Iris pigment epithelial cell (primary cell): ENCODE data around the gene MAPKBP1.

ENCODE experiments used
- DNase-seq: peaks from one replicate; pipeline ENCODE4 v3.0.0-alpha.2; 2011; ENCODE audit warnings: low read depth

The MAPKBP1 gene

DNA sequence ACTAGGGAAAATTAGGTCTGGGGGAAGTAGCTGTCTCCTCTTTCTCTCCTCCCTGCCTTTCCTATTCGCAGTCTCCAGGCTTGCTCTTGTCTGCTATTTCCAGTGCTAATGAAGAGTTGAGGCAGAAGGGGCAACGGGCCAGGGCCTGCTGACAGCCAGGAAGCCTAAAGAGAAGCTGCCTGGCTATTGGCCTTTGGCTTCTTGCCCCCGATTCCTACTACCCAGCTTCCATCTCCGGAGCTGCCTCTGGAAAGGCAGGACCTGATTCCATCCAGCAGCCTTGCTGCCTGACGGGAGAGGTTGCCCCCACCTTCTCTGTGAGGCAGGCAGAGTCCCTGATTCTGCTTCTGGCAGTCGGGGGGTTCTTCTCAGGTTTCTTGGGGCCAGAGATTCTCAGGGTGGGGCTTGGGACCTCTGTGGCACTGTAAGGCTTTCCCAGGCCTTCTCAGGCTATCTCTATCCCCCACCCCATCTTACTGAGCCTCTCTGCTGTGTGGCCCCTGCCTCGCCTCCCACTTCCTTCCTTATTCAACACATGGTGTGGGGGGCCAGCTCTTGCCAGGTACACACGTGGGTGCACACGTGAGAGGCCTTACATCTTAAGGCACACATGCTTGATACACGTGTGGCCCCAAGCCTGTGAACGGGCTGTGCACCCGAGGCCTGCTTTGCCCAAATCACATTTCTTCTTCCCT, 35.4 kb downstream of the MAPKBP1 start:
- DNase-seq: no peak

DNA sequence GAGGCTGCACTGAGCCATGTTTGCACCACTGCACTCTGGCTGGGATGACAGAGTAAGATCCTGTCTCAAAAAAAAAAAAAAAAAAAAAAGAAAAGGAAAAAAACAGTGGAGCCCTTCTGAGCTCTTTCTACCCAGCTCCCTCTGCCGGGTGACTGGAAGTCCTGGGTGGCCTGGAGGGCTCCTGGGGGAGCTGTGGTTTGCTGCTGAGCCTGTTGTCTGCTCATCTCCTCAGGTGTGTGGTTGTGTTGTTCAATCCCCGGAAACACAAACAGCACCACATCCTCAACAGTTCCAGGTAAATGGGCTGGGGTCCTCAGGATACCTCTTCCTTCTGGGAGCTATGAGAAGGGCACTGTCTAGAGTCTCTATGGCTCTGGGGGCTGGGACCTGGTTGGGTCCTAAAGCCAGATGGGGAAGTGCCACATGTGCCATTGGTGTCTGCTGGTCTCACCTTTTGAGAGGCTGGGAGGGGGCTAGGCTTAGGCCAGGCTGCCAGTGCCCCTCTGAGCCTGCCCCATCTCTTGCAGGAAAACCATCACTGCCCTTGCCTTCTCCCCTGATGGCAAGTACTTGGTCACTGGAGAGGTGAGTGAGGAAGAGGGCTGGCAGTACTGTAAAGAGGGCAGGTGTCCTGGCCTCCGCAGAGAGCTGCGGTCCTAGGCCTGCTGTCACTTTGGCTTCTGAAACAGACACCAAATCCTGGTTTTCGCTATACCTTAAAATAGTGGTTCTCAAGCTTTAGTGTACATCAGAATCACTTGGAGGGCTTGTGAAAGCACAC, 36.6 kb downstream of the MAPKBP1 start:
- no peak for DNase-seq

DNA sequence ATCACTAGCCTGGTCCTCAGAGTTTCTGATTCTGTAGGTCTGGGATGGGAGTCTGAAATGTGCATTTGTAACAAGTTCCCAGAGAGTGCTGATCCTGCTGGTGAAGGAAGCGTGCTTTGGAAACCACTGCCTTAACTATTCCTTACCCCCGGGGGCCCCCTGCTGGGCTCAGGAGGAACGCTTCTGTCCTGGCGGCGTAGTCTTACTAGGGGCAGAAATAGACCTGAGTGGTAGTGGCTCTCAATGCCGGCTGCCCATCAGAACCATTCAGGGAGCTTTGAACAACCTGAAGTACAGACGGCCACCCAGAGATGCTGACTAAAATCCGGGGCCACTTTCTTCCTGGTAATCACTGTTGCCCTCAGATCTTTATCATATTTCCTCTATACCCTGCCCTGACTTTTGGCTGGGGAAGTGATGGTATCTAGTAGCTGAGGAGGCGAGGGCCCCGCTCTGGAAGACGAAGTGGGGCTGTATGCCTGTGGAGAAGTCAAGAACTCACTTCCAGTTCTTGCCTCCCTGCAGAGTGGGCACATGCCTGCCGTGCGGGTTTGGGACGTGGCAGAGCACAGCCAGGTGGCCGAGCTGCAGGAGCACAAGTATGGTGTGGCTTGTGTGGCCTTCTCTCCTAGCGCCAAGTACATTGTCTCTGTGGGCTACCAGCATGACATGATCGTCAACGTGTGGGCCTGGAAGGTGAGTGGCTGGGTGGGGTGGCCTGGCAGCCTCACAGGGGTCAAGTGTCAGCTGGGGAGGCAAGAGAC, 37.3 kb downstream of the MAPKBP1 start:
- peak; percentile 82 for DNase-seq

DNA sequence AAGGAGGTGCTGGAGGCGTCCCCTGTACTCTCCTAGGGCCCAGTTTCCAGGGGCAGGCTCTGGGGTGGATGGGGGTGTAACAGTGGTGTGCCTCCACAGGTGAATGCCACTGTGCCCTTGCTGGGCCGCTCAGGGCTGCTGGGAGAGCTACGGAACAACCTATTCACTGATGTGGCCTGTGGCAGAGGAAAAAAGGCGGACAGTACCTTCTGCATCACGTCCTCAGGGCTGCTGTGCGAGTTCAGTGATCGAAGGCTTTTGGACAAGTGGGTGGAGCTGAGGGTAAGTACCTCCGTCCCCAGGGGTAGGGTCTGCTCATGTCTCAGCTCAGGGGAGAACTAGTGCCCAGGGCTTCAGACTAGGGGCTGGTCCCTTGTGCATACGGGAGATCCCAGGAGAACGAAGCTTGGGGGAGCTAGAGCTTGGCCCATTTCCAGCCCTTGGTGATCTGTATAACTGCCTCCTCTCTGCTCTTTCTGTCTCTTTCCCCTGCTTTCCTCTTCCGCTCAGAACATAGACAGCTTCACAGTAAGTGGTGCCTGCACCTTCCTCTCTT, 38.6 kb downstream of the MAPKBP1 start:
- no peak for DNase-seq

DNA sequence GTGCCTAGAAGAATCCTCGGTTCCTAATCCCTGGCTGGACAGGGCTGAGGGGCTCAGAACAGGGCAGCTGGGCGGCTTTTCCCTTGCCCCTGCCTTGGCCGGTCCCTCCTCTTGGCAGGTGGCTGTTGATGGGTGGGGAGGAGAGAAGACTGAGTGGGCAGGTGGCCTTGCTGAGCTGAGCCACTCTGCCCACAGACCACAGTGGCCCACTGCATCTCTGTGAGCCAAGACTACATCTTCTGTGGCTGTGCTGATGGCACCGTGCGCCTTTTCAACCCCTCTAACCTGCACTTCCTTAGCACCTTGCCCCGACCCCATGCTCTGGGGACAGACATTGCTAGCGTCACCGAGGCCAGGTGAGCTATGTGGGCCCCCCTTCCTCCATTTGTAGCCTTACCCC, 39.1 kb downstream of the MAPKBP1 start:
- DNase-seq: no peak

DNA sequence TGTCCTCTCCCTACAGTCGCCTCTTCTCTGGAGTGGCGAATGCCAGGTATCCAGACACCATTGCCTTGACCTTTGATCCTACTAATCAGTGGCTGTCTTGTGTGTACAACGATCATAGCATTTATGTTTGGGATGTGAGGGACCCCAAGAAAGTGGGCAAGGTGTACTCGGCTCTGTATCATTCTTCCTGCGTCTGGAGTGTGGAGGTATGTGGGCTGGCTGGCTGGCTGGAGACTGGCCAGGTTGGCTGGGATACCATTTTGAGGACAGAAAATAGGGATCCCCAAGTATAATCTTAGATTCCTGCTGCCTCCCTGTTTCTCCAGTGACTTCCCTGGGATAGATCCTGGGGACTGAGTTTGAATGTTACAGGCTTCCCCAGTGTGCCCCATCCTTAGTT, 40.2 kb downstream of the MAPKBP1 start:
- no peak for DNase-seq

DNA sequence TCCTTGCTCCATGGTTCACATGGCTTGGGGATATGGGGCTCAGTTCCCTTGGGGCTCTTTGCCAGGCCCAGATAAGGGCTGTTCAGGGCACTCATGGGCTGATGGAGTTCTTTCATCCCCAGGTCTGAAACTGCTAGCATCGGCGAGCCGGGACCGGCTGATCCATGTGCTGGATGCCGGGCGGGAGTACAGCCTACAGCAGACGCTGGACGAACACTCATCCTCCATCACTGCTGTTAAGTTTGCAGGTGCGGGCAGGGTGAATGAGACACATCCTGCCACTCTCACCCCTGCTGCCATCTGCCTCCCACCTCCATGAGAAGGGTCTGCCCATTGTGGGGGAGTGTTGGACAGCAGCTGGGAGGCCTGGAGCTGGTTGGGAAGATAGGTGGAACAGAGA, 42.5 kb downstream of the MAPKBP1 start:
- DNase-seq: no peak

DNA sequence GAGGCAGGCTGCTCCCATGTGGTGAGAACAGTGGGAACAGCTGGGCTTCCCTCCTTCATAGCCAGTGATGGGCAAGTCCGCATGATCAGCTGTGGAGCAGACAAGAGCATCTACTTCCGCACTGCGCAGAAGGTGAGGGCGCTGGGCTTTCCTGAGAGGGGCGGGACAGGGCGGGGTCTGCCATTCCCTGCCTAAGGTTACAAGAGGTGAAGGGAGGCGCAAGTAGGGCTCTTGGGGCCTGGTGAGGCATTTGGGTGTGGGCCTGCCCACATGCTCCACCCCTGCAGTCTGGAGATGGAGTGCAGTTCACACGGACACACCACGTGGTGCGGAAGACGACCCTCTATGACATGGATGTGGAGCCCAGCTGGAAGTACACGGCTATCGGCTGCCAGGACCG, 43.0 kb downstream of the MAPKBP1 start:
- DNase-seq: no peak

DNA sequence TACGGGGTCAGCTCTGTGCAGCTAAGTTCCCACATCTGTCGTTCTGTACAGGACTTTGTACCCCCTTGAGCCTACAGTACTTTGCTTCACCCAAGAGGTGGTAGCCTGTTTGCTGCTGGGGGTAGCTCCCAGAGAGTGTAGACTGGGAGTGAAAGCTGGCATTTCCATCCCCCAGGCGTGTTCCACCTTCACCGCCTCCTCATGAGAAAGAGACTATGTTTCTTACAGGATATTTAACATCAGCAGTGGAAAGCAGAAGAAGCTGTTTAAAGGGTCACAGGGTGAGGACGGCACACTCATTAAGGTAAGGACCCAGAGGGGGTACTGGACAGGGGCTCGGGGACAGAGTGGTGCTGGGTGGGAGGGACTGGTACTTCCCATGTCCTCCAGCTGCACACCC, 43.5 kb downstream of the MAPKBP1 start:
- DNase-seq: no peak

DNA sequence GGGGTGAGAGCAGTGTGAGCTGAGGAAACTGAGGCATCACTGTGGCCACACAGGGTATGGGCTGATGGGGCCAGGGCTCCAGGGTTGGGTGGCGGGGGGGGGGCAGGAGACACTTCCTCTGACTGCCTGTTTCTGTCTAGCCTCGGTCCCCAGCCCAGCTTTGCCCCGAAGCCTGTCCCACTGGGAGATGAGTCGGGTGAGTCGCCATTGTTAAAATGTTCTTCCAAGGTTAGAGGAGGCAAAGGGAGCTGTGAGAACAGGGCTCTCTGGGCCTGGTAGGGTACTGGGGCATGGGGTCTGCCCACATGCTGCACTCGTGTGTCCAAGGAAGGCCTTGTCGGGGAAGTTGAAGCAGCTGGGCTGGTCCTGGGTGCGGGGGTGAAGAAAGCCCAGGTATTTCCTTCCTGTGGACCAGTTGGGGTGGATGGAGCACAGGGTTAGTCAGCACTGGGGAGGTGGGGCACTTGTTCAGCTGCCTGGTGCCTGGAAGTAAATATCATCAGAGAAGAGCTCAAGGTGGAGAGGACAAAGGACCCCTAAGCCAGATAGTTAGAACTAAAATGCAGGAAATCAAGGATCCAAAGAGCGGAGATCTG, 45.3 kb downstream of the MAPKBP1 start:
- no peak for DNase-seq

DNA sequence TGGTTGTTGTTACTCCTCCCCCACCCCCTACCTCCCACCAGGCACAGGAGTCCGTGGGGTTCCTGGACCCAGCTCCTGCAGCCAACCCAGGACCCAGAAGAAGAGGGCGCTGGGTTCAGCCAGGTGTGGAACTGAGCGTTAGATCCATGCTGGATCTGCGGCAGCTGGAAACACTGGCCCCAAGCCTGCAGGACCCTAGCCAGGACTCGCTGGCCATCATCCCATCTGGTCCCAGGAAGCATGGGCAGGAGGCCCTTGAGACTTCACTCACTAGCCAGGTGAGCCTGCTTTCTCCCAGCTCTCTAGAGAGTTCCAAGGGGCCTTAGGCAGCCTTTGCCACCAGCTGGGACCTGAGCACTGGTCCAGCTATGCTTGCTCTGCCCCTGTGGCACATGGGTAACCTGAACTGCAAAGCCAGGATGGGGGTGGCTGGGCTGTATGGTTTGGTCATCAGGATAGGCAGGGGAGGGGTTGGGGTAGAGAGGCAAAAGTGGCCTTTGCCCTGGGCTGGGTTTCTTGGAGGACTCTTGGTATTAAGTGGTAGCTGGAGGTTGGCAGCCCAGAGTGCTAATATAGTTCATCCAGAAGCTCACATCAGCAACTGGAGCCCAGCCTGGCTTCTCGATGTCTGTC, 46.6 kb downstream of the MAPKBP1 start:
- DNase-seq: no peak

DNA sequence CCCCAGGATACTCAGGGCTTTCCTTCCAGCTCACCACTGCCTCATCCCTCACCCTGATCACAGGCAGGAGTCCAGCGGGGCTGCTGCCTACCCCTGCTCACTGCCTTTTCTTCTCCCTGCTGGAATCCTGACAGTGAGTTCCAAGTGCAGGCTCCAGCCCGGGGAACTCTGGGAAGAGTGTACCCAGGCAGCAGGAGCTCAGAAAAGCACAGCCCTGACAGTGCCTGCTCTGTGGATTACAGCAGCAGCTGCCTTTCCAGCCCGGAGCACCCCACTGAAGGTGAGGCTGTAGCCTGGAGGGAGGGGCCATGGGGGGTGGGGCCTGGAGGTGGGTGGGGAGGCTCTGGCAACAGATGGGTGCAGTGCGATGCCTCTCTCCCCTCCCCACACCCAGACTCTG, 47.5 kb downstream of the MAPKBP1 start:
- no peak for DNase-seq

DNA sequence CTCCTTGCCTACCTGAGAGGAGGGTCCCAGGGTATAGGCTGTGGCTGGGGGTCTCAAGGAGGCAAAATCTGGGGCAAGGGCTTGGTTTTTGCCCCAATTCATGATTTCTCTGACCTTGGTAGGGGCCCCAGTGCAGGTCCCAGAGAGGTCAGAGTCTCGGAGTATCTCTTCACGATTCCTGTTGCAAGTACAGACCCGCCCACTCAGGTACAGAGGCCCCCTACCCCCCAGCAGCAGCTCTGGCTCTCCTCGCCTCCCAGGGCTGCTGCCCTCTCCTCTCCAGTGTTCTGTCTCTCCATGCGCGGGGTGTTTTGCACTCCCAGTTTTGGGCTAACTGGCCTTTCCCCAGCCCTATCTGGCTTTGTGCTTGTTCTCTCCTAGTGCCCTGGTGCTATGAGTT, 48.2 kb downstream of the MAPKBP1 start:
- no peak for DNase-seq

DNA sequence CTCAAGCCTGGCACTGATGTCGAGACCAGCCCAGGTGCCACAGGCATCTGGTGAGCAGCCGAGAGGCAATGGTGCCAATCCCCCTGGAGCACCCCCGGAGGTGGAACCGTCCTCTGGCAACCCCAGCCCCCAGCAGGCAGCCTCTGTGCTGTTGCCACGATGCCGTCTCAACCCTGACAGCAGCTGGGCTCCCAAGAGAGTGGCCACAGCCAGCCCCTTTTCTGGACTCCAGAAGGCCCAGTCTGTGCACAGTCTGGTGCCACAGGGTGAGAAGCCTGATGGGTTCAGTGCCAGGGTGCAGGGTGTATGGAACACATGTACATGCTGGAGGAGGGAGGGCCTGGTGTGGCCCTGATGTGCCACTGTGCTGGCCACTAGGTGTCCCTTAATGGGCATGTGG, 48.7 kb downstream of the MAPKBP1 start:
- no peak for DNase-seq

DNA sequence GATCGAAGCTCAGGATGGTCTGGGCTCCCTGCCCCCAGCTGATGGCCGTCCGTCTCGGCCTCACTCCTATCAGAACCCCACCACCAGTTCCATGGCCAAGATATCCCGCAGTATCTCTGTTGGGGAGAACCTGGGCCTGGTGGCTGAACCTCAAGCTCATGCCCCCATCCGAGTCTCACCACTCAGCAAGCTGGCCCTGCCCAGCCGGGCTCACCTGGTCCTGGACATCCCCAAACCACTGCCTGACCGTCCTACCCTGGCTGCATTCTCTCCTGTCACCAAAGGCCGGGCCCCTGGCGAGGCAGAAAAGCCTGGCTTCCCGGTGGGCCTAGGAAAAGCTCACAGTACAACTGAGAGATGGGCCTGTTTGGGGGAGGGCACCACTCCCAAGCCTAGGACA, 49.2 kb downstream of the MAPKBP1 start:
- no peak for DNase-seq

DNA sequence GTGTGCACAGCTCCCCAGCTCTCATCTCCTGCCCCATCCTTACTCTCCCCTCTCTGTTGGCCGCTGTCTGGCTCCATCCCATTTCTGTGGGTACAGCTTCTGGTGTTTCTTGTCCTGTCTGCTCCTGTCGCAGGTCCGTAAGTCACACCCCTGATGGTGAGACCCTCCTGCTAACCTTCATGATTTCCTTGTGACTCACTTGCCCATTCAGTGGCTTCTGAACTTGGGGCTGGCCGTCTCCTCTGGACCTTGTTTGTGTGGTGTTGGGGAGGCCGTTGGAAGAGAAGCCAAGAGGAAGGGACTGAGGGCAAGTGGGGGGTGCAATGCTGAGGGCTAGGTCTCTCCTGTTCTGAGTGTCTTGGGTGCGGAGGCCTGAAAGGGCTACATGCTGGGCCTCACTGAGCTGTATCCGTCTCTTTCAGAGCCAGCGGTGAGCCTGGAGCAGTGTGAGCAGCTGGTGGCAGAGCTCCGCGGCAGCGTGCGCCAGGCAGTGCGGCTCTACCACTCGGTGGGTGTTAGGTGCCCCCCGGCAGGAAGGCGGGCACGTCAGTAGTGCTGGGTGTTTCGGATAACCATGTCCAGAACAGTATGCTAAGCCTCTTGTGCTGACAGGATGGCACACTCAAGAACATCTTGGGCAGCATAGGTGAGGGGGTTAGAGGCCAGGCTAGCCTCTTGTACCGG, 49.9 kb downstream of the MAPKBP1 start:
- no peak for DNase-seq

DNA sequence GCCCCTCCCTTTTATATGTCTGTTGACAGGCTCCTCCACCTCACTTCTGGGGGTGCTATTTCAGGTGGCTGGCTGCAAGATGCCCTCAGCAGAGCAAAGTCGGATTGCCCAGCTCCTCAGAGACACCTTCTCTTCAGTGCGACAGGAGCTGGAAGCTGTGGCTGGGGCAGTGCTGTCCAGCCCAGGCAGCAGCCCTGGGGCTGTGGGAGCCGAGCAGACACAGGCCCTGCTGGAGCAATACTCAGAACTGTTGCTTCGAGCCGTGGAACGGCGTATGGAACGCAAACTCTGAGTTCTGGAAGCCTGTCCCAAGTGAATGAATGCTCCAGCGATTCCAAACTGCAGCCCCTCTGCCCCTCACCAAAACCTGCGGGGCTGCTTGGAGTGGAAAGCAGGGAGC, 50.9 kb downstream of the MAPKBP1 start:
- no peak for DNase-seq

DNA sequence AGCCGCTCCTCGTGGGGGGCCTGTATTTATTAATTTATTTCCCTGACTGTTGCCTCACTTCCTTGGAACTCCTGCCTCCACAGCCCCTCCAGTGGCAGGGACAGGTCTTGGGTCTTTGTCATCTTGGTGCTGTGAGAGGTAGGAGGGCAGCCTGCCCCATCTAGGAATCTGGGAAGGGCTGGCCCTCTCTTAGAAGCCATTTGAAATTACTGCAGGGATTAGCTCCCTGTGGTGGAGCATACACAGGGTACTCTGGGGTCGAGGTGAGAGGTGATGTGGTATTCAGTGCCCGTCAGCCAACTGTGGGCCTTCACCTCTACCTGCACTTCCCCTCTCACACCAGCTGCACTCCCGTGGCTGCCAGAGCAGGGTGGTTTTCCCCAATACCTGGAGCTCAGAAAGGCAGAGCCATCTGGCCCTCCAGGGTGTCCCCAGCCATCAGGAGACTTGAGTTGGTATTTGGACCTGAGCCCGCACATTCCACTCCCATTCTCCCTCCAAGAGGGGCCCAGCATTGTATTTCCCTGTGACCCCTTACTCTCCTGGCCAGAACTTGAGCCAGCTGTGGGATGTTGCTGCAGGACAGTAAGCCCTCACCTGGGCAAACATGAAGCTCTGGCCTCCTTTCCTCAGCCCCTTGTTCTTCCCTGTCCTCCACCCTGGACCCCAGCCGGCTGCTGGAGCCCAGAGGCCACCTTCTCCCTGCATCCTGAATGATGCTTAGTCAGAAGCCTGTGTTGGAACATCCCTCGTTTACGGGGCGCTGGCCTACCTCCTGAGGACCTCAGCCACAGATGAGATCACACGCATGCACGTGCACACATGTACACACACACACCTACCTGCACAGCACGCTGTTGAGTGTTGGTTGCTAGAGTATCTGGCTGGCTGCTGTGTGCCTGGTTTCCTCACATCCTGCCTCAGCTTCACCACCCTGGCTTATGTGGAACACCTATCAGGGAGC, 51.6 kb downstream of the MAPKBP1 start:
- DNase-seq: no peak

DNA sequence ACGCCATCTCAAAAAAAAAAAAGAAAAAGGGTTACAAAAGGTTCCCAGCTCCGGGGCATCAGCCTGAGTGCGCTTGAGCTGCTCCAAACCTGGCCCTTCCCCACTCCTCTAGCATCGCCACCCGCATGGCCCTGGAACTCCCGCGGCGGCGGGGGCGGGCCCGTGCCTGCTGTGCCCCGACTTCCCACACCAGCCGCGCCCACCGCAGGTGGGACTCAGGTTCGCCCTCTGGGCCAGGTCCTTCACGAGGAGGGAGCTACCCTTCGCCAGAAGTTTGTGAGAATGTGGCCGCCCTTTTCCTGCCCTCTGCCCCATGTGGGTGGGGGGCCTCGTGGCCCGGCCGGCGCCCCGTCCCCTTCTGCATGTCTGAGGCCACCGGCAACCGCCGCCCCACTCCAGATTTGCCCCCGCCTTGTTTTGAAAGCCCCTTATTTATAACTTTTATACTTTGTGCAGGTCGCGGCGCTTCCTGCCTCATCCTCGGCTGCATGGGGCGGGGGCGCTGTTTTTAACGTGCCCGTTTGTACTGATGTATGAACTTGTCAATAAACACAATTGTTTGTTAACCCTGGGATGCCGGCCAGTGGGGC, 53.1 kb downstream of the MAPKBP1 start:
- no peak for DNase-seq
